Chondrocyte (in vitro differentiated cells): ENCODE data around the gene IL1RAP. TPM values are rescaled to one million over a fixed set of nuclear protein-coding genes. Genes with fewer than 3 reads are reported as not detected.

Experiments used
- DNase-seq: peaks from one replicate; pipeline ENCODE4 v3.0.0; 2021; ENCODE audit warnings: mixed read lengths, low spot score
- H3K27ac Mint-ChIP-seq: one replicate; pipeline ENCODE4 v1.8.0; 2021; ENCODE audit warnings: mild to moderate bottlenecking, moderate library complexity, mixed read lengths; ENCODE audit not compliant: unreplicated experiment
- H3K27me3 Mint-ChIP-seq: 2 replicates; pipeline ENCODE4 v1.8.0; 2021; ENCODE audit warnings: low read depth, mixed read lengths
- H3K36me3 Mint-ChIP-seq: 2 replicates; pipeline ENCODE4 v1.8.0; 2021; ENCODE audit warnings: low read depth, mixed read lengths
- H3K4me1 Mint-ChIP-seq: 2 replicates; pipeline ENCODE4 v1.8.0; 2021; ENCODE audit warnings: low read depth, mild to moderate bottlenecking, mixed read lengths
- H3K4me3 Mint-ChIP-seq: one replicate; pipeline ENCODE4 v1.8.0; 2021; ENCODE audit warnings: mild to moderate bottlenecking, moderate library complexity, mixed read lengths; ENCODE audit not compliant: unreplicated experiment
- H3K9me3 Mint-ChIP-seq: 2 replicates; pipeline ENCODE4 v1.8.0; 2021; ENCODE audit warnings: low read depth, mixed read lengths
- total RNA-seq: library from RNA; stranded (reverse); gene quantifications from 3 replicates; pipeline ENCODE4 v1.2.1, GENCODE V29; 2021
- TF ChIP-seq, protein P1 (sequence below): fragments of 200-600 bp; sonication (generic); IDR thresholded peaks from 2 replicates; pipeline ENCODE4 v1.5.0; 2021; ENCODE audit warnings: antibody characterized with exemption, mild to moderate bottlenecking, moderate library complexity

IL1RAP gene
- total RNA-seq, 1 donor from 2014 or later: 30.4 TPM

DNA sequence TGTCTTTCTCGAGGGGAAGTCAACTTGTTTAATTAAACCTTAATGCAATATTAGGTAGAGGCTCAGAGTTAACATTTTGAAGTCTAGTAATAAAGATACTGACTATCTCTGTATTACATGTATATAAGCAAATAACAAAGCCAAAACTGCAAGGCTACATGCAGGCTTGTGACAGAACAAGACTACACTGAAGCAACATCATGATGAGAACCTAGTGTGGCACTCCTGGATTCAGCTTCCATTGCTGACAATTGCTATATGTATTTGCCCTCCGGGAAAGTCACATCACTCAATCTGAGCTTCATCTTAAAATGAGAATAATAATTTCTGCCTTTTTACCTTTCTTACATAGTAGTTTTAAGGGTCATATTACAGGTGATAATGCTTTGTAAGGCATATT is 15.6 kb upstream of the IL1RAP start:
- Mint-ChIP-seq H3K4me1 (no peaks in the 10 kb centered on the region), H3K9me3 (no peaks in the 10 kb centered on the region), H3K27me3 (peaks cover 6% of the 10 kb centered on the region), H3K27ac (no peak overlapping the region), H3K4me3 (no peak overlapping the region), H3K36me3 (no peaks in the 10 kb centered on the region)
- TF ChIP-seq, protein P1, sequence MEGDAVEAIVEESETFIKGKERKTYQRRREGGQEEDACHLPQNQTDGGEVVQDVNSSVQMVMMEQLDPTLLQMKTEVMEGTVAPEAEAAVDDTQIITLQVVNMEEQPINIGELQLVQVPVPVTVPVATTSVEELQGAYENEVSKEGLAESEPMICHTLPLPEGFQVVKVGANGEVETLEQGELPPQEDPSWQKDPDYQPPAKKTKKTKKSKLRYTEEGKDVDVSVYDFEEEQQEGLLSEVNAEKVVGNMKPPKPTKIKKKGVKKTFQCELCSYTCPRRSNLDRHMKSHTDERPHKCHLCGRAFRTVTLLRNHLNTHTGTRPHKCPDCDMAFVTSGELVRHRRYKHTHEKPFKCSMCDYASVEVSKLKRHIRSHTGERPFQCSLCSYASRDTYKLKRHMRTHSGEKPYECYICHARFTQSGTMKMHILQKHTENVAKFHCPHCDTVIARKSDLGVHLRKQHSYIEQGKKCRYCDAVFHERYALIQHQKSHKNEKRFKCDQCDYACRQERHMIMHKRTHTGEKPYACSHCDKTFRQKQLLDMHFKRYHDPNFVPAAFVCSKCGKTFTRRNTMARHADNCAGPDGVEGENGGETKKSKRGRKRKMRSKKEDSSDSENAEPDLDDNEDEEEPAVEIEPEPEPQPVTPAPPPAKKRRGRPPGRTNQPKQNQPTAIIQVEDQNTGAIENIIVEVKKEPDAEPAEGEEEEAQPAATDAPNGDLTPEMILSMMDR: no peak
- DNase-seq: no peak

DNA sequence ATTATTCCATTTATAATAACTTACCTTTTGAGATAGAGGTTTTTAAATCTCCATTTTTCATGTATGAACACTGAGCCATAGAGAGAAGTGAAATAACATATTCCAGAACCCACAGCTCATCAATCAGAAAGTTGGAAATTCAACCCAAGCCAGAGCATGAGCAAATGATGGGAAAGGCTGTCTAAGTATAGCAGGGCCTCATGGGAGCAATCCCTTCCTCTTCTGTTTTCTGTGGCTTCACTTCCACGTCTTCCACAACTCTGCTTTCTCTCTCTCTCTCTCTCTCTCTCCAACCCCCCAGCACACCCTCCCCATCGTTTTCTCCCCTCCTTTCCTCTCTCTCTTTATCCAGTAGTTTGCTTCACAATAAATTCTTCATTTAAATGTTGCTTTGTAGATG is 14.8 kb upstream of the IL1RAP start:
- Mint-ChIP-seq H3K9me3 (no peaks in the 10 kb centered on the region), H3K27me3 (peaks cover 6% of the 10 kb centered on the region), H3K4me3 (no peak overlapping the region), H3K27ac (no peak overlapping the region), H3K4me1 (no peaks in the 10 kb centered on the region), H3K36me3 (no peaks in the 10 kb centered on the region)
- no peak for DNase-seq
- TF ChIP-seq, protein P1: no peak

DNA sequence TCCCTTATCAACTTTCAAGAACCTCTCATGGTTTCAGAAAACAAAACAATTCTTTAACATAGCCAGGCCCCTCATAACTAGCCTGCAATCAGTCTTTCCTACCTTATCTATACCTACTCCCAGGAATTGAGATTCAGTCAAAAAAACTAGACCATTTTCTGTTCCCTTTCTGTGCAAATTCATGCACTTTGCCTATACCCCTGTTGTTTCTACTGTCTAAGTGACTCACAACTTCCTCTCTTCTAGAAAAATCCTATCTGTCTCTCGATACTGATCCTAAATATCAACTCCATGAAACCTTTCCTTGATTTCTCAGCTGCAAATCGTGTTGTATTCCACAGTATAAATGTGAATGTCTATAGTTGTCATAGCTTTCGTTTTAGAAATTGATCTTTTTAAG is 10.9 kb upstream of the IL1RAP start:
- Mint-ChIP-seq H3K27ac (no peak overlapping the region), H3K27me3 (peaks cover 5% of the 10 kb centered on the region), H3K4me1 (peaks cover 2% of the 10 kb centered on the region), H3K36me3 (no peaks in the 10 kb centered on the region), H3K9me3 (no peaks in the 10 kb centered on the region), H3K4me3 (no peak overlapping the region)
- TF ChIP-seq, protein P1: no peak
- no peak for DNase-seq

DNA sequence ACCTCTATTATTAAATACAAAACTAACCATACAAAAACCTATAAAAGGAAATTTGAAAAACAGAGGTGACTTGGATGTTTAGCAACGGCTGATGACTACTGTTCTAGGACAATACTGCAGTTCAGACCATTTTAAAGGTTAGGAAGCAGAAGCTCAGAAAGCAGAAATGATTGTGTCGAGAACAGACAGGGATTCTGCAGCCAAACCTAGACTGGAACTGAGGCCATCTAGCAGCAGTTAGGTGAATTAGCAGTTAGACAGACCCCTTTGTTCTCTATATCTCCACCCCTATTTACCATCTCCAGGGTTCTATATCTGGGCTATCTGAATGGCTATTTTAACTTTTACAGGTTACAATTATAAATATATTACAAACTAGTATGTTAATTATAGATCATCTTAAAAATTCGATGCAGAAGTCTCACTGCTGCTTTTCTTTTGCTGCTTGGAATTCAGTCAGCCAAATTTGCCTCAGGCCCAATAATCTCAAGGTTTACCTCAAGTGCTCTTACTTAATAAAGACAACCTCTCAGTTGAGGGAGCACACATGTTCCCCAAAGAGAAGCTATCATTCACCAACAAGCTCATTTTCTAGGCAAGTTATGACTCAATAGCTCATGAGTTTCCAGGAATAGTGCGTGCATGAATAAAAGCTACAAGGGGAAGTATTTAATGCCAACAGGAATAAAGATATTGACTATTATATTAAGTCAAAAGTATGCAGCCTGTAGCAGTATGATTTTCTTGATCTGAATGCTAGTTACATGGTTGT is 9.3 kb upstream of the IL1RAP start:
- no peak overlapping the region for H3K27ac Mint-ChIP-seq

DNA sequence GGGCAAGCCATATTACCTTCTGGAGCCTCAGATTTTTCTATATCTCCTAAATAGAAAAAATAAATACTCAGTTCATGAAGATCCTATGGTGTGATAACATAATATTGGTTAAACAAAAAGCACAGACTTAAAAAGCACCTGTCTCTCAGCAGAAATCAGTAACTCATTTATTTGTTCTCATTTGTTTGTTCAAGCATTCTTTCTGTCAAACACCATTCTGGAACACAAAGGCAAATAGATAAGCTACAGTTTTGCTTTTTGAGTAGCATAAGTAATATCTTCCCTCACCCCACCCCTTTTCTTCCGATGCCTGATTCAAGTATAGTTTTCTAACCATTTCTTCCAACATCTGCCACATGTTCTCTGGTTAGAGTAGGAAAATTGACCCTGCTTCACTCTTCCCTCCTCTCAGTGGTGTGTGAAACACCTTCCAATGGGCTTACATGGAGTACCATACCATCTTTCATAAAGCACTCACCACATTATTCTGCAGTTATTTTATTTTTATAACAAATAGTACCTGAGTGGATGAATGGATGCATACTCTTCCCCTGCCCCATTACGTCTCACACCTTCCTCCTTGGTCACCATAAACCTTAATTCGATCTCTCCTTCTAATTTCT is 8.4 kb upstream of the IL1RAP start:
- TF ChIP-seq, protein P1: no peak
- Mint-ChIP-seq H3K4me3 (no peak overlapping the region), H3K27ac (no peak overlapping the region), H3K4me1 (peaks cover 2% of the 10 kb centered on the region), H3K27me3 (no peaks in the 10 kb centered on the region), H3K9me3 (no peaks in the 10 kb centered on the region), H3K36me3 (no peaks in the 10 kb centered on the region)
- no peak for DNase-seq

More for the DNA sequence above, 9.3 kb upstream of the IL1RAP start:
- Mint-ChIP-seq H3K27me3 (no peaks in the 10 kb centered on the region), H3K36me3 (no peaks in the 10 kb centered on the region), H3K9me3 (no peaks in the 10 kb centered on the region), H3K4me1 (peaks cover 2% of the 10 kb centered on the region), H3K4me3 (no peak overlapping the region)
- DNase-seq: no peak
- TF ChIP-seq, protein P1: peak; percentile 34
